ENCODE data around the gene FNBP1. TPM values are rescaled to one million over a fixed set of nuclear protein-coding genes. Genes with fewer than 3 reads are reported as not detected.

The FNBP1 gene
- total RNA-seq, 1 experiment from 2014 or later = 36.5 TPM

GRCh38 chr9:129838707-129839259 lies 204.2 kb downstream of the FNBP1 start:
- peaks cover 0 to 2% (median 2%) of the 10 kb centered on the region in 3 experiments; a peak in 3 of 7 replicates for H3K36me3 Mint-ChIP-seq (ENCODE audit: insufficient read depth in 1 of 3, low read depth in 3 of 3)
- no peak overlapping the region for H3T11ph ChIP-seq (ENCODE audit: low read length)
- H3K27ac Mint-ChIP-seq = peak overlapping the region in 2 of 3 experiments; percentile 16 to 30; a peak in 3 of 7 replicates
- peaks cover 50 to 55% of the 10 kb centered on the region in 2 experiments for H3K4me1 Mint-ChIP-seq
- no peak overlapping the region for H3K9ac ChIP-seq (ENCODE audit: extremely low read depth, insufficient read length, low read length)
- H3K23ac ChIP-seq (ENCODE audit: insufficient read length, low read depth, low read length) = no peak overlapping the region
- no peak overlapping the region for H2BK12ac ChIP-seq (ENCODE audit: insufficient read length, low read depth, low read length)
- no peak overlapping the region for H3K4ac ChIP-seq (ENCODE audit: low read depth, low read length)
- no peak overlapping the region for H2BK120ac ChIP-seq (ENCODE audit: low read depth, low read length, poor library complexity, severe bottlenecking)
- H3K14ac ChIP-seq (ENCODE audit: insufficient read depth, low read length) = no peak overlapping the region; the same call in 1 of the 2 replicates
- no peaks in the 10 kb centered on the region for H3K9me3 ChIP-seq (ENCODE audit: control insufficient read depth, low read depth, low read length)
- H3K18ac ChIP-seq (ENCODE audit: insufficient read length, low read depth, low read length) = no peak overlapping the region
- no peak overlapping the region for H4K5ac ChIP-seq (ENCODE audit: insufficient read length, low read depth, low read length)
- DNase-seq = no peak
- no peak overlapping the region for H3K56ac ChIP-seq (ENCODE audit: insufficient read length, low read depth, low read length)
- H2AK5ac ChIP-seq (ENCODE audit: insufficient read length, low read length) = no peak overlapping the region
- H2AFZ ChIP-seq (ENCODE audit: low read length) = no peak overlapping the region
- peaks cover 10% of the 10 kb centered on the region for H3K23me2 ChIP-seq (ENCODE audit: insufficient read length, low read depth, low read length, poor library complexity, severe bottlenecking)
- no peaks in the 10 kb centered on the region for H3K27me3 ChIP-seq (ENCODE audit: insufficient read depth, low read length)
- H2BK15ac ChIP-seq (ENCODE audit: low read depth, low read length) = no peak overlapping the region
- no peaks in the 10 kb centered on the region; a peak in 1 of 5 replicates for H3K9me3 Mint-ChIP-seq
- no peak overlapping the region for H2BK5ac ChIP-seq (ENCODE audit: insufficient read length, low read length)
- TF ChIP-seq CTCF (conservative IDR thresholded peaks at IDR 0.05) = no peak
- no peak overlapping the region for H2BK20ac ChIP-seq (ENCODE audit: low read depth, low read length, poor library complexity, severe bottlenecking)
- H3K4me3 Mint-ChIP-seq = peak overlapping the region in 1 of 2 experiments; percentile 19; a peak in 1 of 5 replicates
- no peak overlapping the region for H4K8ac ChIP-seq (replicated peaks; ENCODE audit: insufficient read length, low read depth, low read length)
- H3K79me1 ChIP-seq (ENCODE audit: insufficient read depth, low read depth, low read length, poor library complexity, severe bottlenecking) = no peaks in the 10 kb centered on the region
- no peaks in the 10 kb centered on the region; the same call in 1 of the 2 replicates for H3K79me2 ChIP-seq (ENCODE audit: insufficient read depth, low read length)
- no peaks in the 10 kb centered on the region; the same call in 1 of the 2 replicates for H3K27me3 Mint-ChIP-seq (ENCODE audit: low read depth)
- no CpG with 5 or more reads among the region's 12 CpGs for WGBS (ENCODE audit: extremely low coverage, insufficient read length, low lambda C conversion rate)
- H3K4me2 ChIP-seq (ENCODE audit: insufficient read depth, insufficient read length, low read length) = no peak overlapping the region
- H3K4me1 ChIP-seq (ENCODE audit: insufficient read depth, low read length) = peaks cover 6% of the 10 kb centered on the region; the same call in 1 of the 2 replicates
- H4K91ac ChIP-seq (ENCODE audit: insufficient read length, low read depth, low read length) = no peak overlapping the region
- no peak overlapping the region for H3K27ac ChIP-seq (ENCODE audit: insufficient read length, low read depth, low read length)
- H4K20me1 ChIP-seq (ENCODE audit: control insufficient read depth, insufficient read depth, insufficient read length) = no peaks in the 10 kb centered on the region

Small RNAs within 50 kb of the gene (microRNA-seq; reads per million reads assigned to microRNA genes)
- not detected for gene MIR6855 (ENCODE audit: borderline microRNAs expressed)

Other genes with a start within 250 kb of the FNBP1 start
- 18.1 and 18.7 TPM in 2 replicates for gene TOR1B, start 240.0 kb downstream of the FNBP1 start, total RNA-seq (2021)
- 57.0 and 60.1 TPM in 2 replicates for gene TOR1A, start 219.1 kb downstream of the FNBP1 start, total RNA-seq (2021)
- 37.5 and 43.6 TPM in 2 replicates for gene C9orf78, start 207.9 kb downstream of the FNBP1 start, total RNA-seq (2021)
- 17.3 and 20.9 TPM in 2 replicates for gene USP20, start 207.7 kb downstream of the FNBP1 start, total RNA-seq (2021)
- gene GPR107, start 10.7 kb upstream of the FNBP1 start, total RNA-seq (2021) = 38.0 and 38.6 TPM in 2 replicates
- 35.0 and 38.1 TPM in 2 replicates for gene NCS1, start 129.2 kb upstream of the FNBP1 start, total RNA-seq (2021)
- gene HMCN2, start 222.6 kb upstream of the FNBP1 start, total RNA-seq (2021) = 6.7 and 8.6 TPM in 2 replicates